ENCODE results near the gene MYEOV.

Gene MYEOV

GRCh38 chr11:69333149-69333710 is 39.3 kb downstream of the MYEOV start:
- H3K27ac ChIP-seq (ENCODE audit: low read depth, low read length, severe bottlenecking), result no peak overlapping the region
- WGBS, 2 experiments (ENCODE audit: insufficient coverage in 2 of 2), result 75% methylated on average over 2 of the region's 2 CpGs; no CpG with 5 or more reads in 1 of the 2 experiments
- H3K4me1 ChIP-seq (ENCODE audit: control insufficient read depth, insufficient read depth, low read length, poor library complexity, severe bottlenecking), result peaks cover 10% of the 10 kb centered on the region
- H3K4me3 ChIP-seq (ENCODE audit: extremely low read depth, insufficient read depth, low read length, poor library complexity, severe bottlenecking), result no peak overlapping the region
- no peaks in the 10 kb centered on the region for H3K9me3 ChIP-seq (ENCODE audit: control insufficient read depth, low read length)
- no peaks in the 10 kb centered on the region for H3K36me3 ChIP-seq (ENCODE audit: control insufficient read depth, insufficient read depth, low read length)

GRCh38 chr11:69333879-69334278 is 39.9 kb downstream of the MYEOV start:
- Histone ChIP-seq H3K4me1 (ENCODE audit: control insufficient read depth, insufficient read depth, low read length, poor library complexity, severe bottlenecking) (peaks cover 10% of the 10 kb centered on the region), H3K4me3 (ENCODE audit: extremely low read depth, insufficient read depth, low read length, poor library complexity, severe bottlenecking) (no peak overlapping the region), H3K27ac (ENCODE audit: low read depth, low read length, severe bottlenecking) (no peak overlapping the region), H3K36me3 (ENCODE audit: control insufficient read depth, insufficient read depth, low read length) (no peaks in the 10 kb centered on the region), H3K9me3 (ENCODE audit: control insufficient read depth, low read length) (no peaks in the 10 kb centered on the region)
- 86 to 100% methylated on average over 1 to 2 of the region's 2 CpGs for WGBS, 2 experiments (ENCODE audit: insufficient coverage in 2 of 2)

- Histone ChIP-seq H3K36me3 (ENCODE audit: control insufficient read depth, insufficient read depth, low read length) (no peaks in the 10 kb centered on the region), H3K9me3 (ENCODE audit: control insufficient read depth, low read length) (peaks cover 8% of the 10 kb centered on the region), H3K27ac (ENCODE audit: low read depth, low read length, severe bottlenecking) (no peak overlapping the region), H3K4me1 (ENCODE audit: control insufficient read depth, insufficient read depth, low read length, poor library complexity, severe bottlenecking) (peaks cover 10% of the 10 kb centered on the region), H3K4me3 (ENCODE audit: extremely low read depth, insufficient read depth, low read length, poor library complexity, severe bottlenecking) (no peak overlapping the region)
- WGBS, 2 experiments (ENCODE audit: insufficient coverage in 2 of 2), result 94 to 97% methylated on average over 8 to 12 of the region's 15 CpGs
These were observed 41.2 kb downstream of the MYEOV start for GRCh38 chr11:69335007-69335780.

- Histone ChIP-seq H3K4me3 (ENCODE audit: extremely low read depth, insufficient read depth, low read length, poor library complexity, severe bottlenecking) (no peak overlapping the region), H3K9me3 (ENCODE audit: control insufficient read depth, low read length) (peaks cover 15% of the 10 kb centered on the region), H3K36me3 (ENCODE audit: control insufficient read depth, insufficient read depth, low read length) (no peaks in the 10 kb centered on the region), H3K4me1 (ENCODE audit: control insufficient read depth, insufficient read depth, low read length, poor library complexity, severe bottlenecking) (peaks cover 10% of the 10 kb centered on the region), H3K27ac (ENCODE audit: low read depth, low read length, severe bottlenecking) (no peak overlapping the region)
- WGBS, 2 experiments (ENCODE audit: insufficient coverage in 2 of 2), result 93 to 94% methylated on average over 12 of the region's 12 CpGs
These were observed 41.9 kb downstream of the MYEOV start for GRCh38 chr11:69335781-69336405.

GRCh38 chr11:69337211-69337721 is 43.3 kb downstream of the MYEOV start:
- no peak overlapping the region for H3K27ac ChIP-seq (ENCODE audit: low read depth, low read length, severe bottlenecking)
- no peaks in the 10 kb centered on the region for H3K36me3 ChIP-seq (ENCODE audit: control insufficient read depth, insufficient read depth, low read length)
- H3K4me1 ChIP-seq (ENCODE audit: control insufficient read depth, insufficient read depth, low read length, poor library complexity, severe bottlenecking), result peaks cover 10% of the 10 kb centered on the region
- H3K4me3 ChIP-seq (ENCODE audit: extremely low read depth, insufficient read depth, low read length, poor library complexity, severe bottlenecking), result no peak overlapping the region
- 84 to 85% methylated on average over 5 of the region's 6 CpGs for WGBS, 2 experiments (ENCODE audit: insufficient coverage in 2 of 2)
- H3K9me3 ChIP-seq (ENCODE audit: control insufficient read depth, low read length), result peaks cover 16% of the 10 kb centered on the region

- H3K36me3 ChIP-seq (ENCODE audit: control insufficient read depth, insufficient read depth, low read length), result no peaks in the 10 kb centered on the region
- H3K27ac ChIP-seq (ENCODE audit: low read depth, low read length, severe bottlenecking), result no peak overlapping the region
- no peak overlapping the region for H3K4me3 ChIP-seq (ENCODE audit: extremely low read depth, insufficient read depth, low read length, poor library complexity, severe bottlenecking)
- peaks cover 16% of the 10 kb centered on the region for H3K9me3 ChIP-seq (ENCODE audit: control insufficient read depth, low read length)
- 87 to 91% methylated on average over 4 to 6 of the region's 12 CpGs for WGBS, 2 experiments (ENCODE audit: insufficient coverage in 2 of 2)
- peaks cover 10% of the 10 kb centered on the region for H3K4me1 ChIP-seq (ENCODE audit: control insufficient read depth, insufficient read depth, low read length, poor library complexity, severe bottlenecking)
These were observed 45.2 kb downstream of the MYEOV start for GRCh38 chr11:69339041-69339733.

GRCh38 chr11:69339983-69340565 is 46.1 kb downstream of the MYEOV start:
- Histone ChIP-seq H3K4me1 (ENCODE audit: control insufficient read depth, insufficient read depth, low read length, poor library complexity, severe bottlenecking) (peaks cover 10% of the 10 kb centered on the region), H3K9me3 (ENCODE audit: control insufficient read depth, low read length) (peaks cover 16% of the 10 kb centered on the region), H3K4me3 (ENCODE audit: extremely low read depth, insufficient read depth, low read length, poor library complexity, severe bottlenecking) (no peak overlapping the region), H3K36me3 (ENCODE audit: control insufficient read depth, insufficient read depth, low read length) (no peaks in the 10 kb centered on the region), H3K27ac (ENCODE audit: low read depth, low read length, severe bottlenecking) (no peak overlapping the region)
- 91 to 100% methylated on average over 1 to 5 of the region's 5 CpGs for WGBS, 2 experiments (ENCODE audit: insufficient coverage in 2 of 2)

GRCh38 chr11:69342588-69343330 is 48.8 kb downstream of the MYEOV start:
- Histone ChIP-seq H3K27ac (ENCODE audit: low read depth, low read length, severe bottlenecking) (no peak overlapping the region), H3K36me3 (ENCODE audit: control insufficient read depth, insufficient read depth, low read length) (no peaks in the 10 kb centered on the region)
- WGBS, 2 experiments (ENCODE audit: insufficient coverage in 2 of 2), result 90 to 95% methylated on average over 7 to 10 of the region's 13 CpGs

GRCh38 chr11:69343401-69344321 is 49.7 kb downstream of the MYEOV start:
- Histone ChIP-seq H3K4me1 (ENCODE audit: control insufficient read depth, insufficient read depth, low read length, poor library complexity, severe bottlenecking) (no peaks in the 10 kb centered on the region), H3K27ac (ENCODE audit: low read depth, low read length, severe bottlenecking) (no peak overlapping the region)
- 97 to 99% methylated on average over 13 of the region's 13 CpGs for WGBS, 2 experiments (ENCODE audit: insufficient coverage in 2 of 2)

More at GRCh38 chr11:69342588-69343330, 48.8 kb downstream of the MYEOV start:
- Histone ChIP-seq H3K4me1 (ENCODE audit: control insufficient read depth, insufficient read depth, low read length, poor library complexity, severe bottlenecking) (no peaks in the 10 kb centered on the region), H3K9me3 (ENCODE audit: control insufficient read depth, low read length) (peaks cover 19% of the 10 kb centered on the region), H3K4me3 (ENCODE audit: extremely low read depth, insufficient read depth, low read length, poor library complexity, severe bottlenecking) (no peak overlapping the region)

More at GRCh38 chr11:69343401-69344321, 49.7 kb downstream of the MYEOV start:
- H3K9me3 ChIP-seq (ENCODE audit: control insufficient read depth, low read length), result peaks cover 26% of the 10 kb centered on the region
- H3K4me3 ChIP-seq (ENCODE audit: extremely low read depth, insufficient read depth, low read length, poor library complexity, severe bottlenecking), result no peak overlapping the region
- no peaks in the 10 kb centered on the region for H3K36me3 ChIP-seq (ENCODE audit: control insufficient read depth, insufficient read depth, low read length)
